Nephron (organoid): ENCODE measurements around the gene CDH4.

ENCODE experiments used
- H3K27ac Mint-ChIP-seq, 3 experiments: 2 replicates each; pipeline ENCODE4 v1.8.0; 2020; ENCODE audit warnings: mixed read lengths in 3 of 3, mild to moderate bottlenecking in 2 of 3, moderate library complexity in 1 of 3
- H3K27me3 Mint-ChIP-seq: 2 replicates; pipeline ENCODE4 v1.8.0; 2021; ENCODE audit warnings: low read depth, mild to moderate bottlenecking, moderate library complexity, mixed read lengths
- H3K36me3 Mint-ChIP-seq: 2 replicates; pipeline ENCODE4 v1.8.0; 2020; ENCODE audit warnings: low read depth, mixed read lengths
- H3K4me1 Mint-ChIP-seq: 2 replicates; pipeline ENCODE4 v1.8.0; 2020; ENCODE audit warnings: mixed read lengths
- H3K4me3 Mint-ChIP-seq, 3 experiments: 2 replicates each; pipeline ENCODE4 v1.8.0; 2020; ENCODE audit warnings: mild to moderate bottlenecking in 3 of 3, mixed read lengths in 3 of 3, moderate library complexity in 2 of 3
- H3K9me3 Mint-ChIP-seq: 2 replicates; pipeline ENCODE4 v1.8.0; 2020; ENCODE audit warnings: mixed read lengths
- TF ChIP-seq, protein P1 (sequence below), 3 experiments: fragments of 200-600 bp; sonication (generic); IDR thresholded peaks; one replicate each; pipeline ENCODE4 v1.5.0; 2021; ENCODE audit warnings: antibody characterized with exemption in 3 of 3; ENCODE audit not compliant: unreplicated experiment in 3 of 3

Gene CDH4

DNA sequence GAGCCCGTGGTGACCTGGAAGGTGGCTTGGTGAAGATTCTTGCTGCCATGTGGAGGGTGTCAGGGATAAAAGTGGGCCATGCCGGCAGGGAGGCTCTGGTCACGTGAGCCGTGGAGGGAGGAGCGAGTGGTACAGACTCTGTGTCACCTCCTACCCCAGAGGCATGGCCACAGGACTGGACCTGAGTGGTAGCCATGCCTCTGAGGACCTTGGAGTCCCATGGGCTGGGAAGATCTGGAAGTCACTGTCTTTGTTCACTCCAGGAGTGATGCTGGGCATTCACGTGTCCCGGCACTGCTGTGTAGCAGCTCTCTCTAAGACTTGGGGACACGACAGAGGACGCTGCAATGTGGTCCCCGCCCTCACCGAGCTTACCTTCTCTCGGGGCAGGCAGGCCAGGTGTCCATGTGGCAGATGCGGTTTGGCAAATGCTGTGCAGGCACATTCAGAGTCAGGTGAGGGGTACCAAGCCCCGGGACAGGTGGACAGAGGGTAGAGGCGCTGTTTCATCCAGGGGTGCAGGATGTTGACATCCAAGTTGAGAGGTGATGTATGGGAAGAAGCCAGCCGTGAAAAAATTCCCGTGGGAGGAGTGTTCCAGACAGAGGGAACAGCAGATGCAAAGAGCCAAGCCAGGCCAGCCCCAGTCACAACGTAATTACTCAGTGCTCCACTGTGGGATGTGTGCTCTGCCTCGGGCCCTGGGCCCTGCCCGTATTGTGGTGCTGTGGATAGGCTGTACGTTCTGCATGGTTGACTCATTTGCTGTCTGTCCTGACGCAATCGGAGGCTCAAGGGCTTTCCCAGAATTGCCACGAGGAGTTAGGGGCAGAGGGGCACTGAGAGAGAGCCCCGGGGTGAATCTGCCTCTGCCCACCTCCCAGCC, 505.9 kb downstream of the CDH4 start:
- Mint-ChIP-seq H3K27ac (no peak overlapping the region), H3K27me3 (peaks cover 32% of the 10 kb centered on the region), H3K9me3 (no peaks in the 10 kb centered on the region), H3K4me1 (peaks cover 5% of the 10 kb centered on the region), H3K4me3 (no peak overlapping the region), H3K36me3 (no peaks in the 10 kb centered on the region)
- TF ChIP-seq, protein P1, sequence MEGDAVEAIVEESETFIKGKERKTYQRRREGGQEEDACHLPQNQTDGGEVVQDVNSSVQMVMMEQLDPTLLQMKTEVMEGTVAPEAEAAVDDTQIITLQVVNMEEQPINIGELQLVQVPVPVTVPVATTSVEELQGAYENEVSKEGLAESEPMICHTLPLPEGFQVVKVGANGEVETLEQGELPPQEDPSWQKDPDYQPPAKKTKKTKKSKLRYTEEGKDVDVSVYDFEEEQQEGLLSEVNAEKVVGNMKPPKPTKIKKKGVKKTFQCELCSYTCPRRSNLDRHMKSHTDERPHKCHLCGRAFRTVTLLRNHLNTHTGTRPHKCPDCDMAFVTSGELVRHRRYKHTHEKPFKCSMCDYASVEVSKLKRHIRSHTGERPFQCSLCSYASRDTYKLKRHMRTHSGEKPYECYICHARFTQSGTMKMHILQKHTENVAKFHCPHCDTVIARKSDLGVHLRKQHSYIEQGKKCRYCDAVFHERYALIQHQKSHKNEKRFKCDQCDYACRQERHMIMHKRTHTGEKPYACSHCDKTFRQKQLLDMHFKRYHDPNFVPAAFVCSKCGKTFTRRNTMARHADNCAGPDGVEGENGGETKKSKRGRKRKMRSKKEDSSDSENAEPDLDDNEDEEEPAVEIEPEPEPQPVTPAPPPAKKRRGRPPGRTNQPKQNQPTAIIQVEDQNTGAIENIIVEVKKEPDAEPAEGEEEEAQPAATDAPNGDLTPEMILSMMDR (IDR thresholded peaks at IDR 0.05; ENCODE audit: unreplicated experiment in 3 of 3), result no peak

DNA sequence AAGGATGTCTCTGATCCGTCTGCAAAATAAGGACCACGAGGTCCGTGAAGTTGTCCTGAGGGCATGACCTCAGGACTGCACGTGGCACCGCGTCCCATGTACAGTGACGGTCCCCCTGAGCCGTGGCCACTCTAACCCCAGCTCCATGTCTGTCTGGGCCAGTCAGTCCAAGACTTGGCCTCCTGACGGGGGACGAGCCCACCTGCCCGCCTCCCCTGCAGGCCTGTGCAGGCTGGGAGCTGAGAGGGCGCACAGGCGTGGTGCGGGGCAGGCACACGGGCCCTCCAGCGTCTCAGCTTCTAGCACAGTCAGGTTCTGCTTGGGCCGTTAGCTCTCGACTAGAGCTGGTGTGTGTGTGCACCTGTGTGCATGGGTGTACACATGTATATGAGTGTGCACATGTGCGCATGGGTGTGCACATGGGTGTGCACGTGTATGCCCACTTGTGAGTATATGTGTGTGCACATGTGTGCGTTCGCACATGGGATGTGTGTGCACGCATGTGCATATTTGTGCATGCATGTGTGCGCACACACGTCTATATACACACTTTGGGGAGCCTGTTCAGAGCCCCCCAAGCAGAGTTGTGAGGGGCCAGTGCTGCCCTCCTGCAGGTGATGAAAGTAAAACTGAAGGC, 506.6 kb downstream of the CDH4 start:
- TF ChIP-seq, protein P1 (IDR thresholded peaks at IDR 0.05; ENCODE audit: unreplicated experiment in 3 of 3), result no peak

DNA sequence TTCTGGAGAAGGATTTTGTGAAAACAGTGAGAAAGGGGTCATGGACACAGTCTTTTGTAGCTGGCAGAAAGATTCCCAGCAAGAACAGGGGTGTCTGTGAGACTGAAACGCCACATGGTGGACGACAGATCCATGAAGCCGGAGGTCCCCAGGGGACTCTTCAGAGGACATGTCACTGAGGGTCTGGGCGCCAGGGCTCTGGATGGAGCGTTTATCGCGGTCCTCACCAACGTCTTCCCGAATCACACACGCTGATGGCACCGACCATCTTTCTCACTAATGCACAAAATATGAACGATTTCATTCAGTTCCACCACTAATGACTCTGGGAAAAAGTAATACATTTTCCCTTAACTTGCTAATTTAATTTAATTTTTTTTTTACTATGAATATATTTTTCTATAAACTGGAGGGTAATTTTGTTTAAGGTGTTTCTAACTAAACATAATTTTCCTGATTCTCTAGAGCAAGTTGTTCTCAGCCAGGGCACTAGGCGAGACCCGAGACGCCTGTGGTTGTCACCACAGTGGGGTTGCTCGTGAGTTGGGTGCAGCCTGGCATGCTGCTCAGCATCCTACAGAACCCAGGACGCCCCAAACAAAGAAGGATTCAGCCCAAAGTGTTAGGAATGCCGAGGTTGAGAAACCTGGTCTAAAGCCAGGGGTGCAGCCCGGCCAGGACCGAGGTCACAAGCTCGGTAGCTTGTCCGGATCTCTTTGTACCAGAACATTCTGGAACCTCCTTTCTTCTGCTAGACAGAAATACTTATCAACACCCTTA, 507.4 kb downstream of the CDH4 start:
- TF ChIP-seq, protein P1 (IDR thresholded peaks at IDR 0.05; ENCODE audit: unreplicated experiment in 3 of 3), result no peak
- Mint-ChIP-seq H3K4me1 (no peaks in the 10 kb centered on the region), H3K27me3 (peaks cover 41% of the 10 kb centered on the region), H3K4me3 (no peak overlapping the region), H3K36me3 (no peaks in the 10 kb centered on the region), H3K27ac (no peak overlapping the region), H3K9me3 (no peaks in the 10 kb centered on the region)

More for the DNA sequence above, 506.6 kb downstream of the CDH4 start:
- no peak overlapping the region for H3K4me3 Mint-ChIP-seq
- H3K36me3 Mint-ChIP-seq, result no peaks in the 10 kb centered on the region
- peaks cover 36% of the 10 kb centered on the region for H3K27me3 Mint-ChIP-seq
- no peaks in the 10 kb centered on the region for H3K9me3 Mint-ChIP-seq
- H3K27ac Mint-ChIP-seq, result no peak overlapping the region
- peaks cover 3% of the 10 kb centered on the region for H3K4me1 Mint-ChIP-seq

DNA sequence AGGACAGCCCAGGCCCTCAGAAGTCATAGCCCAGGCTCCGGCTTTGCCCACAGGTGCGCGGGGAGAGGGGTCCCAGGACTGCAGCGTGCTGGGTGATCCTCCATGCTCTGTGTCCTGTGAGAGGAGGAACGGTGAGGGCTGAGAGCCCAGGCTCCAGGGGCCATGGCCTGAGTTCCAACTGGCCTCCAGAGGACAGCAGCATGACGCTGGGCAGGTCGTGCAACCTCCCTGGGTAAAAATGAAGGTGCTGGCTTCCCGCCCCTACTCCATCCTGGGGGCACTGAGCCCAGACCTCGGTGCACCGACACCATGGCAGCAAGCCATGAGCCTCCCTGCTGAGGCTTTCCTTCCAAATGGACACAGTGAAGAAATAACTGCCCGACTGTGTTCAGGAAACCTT, 508.3 kb downstream of the CDH4 start:
- TF ChIP-seq, protein P1 (IDR thresholded peaks at IDR 0.05; ENCODE audit: unreplicated experiment in 3 of 3), result no peak
- H3K27ac Mint-ChIP-seq, result no peak overlapping the region
- no peak overlapping the region for H3K4me3 Mint-ChIP-seq
- no peaks in the 10 kb centered on the region for H3K4me1 Mint-ChIP-seq
- peaks cover 45% of the 10 kb centered on the region for H3K27me3 Mint-ChIP-seq
- no peaks in the 10 kb centered on the region for H3K36me3 Mint-ChIP-seq
- no peaks in the 10 kb centered on the region for H3K9me3 Mint-ChIP-seq

DNA sequence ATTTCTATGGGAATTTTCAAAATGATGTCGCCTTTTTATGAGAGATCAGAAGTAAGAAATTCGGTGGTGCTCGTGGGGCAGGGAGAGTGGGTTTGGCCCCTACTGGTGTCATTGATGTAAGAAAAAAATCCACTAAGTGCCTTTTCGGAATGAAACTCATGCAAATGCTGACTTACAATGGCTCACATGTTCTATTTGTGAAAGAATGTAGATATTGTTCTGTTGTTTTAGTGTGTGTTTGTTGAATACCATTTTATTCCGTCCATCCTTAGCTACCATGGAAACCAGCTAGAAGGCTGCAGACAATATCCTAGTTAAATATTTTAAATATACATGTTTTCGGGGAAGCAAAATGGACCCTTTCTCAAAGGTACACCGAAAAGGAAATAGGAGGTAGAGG, 508.7 kb downstream of the CDH4 start:
- Mint-ChIP-seq H3K27me3 (peaks cover 45% of the 10 kb centered on the region), H3K4me3 (no peak overlapping the region), H3K4me1 (no peaks in the 10 kb centered on the region), H3K9me3 (no peaks in the 10 kb centered on the region), H3K36me3 (no peaks in the 10 kb centered on the region), H3K27ac (no peak overlapping the region)
- TF ChIP-seq, protein P1 (IDR thresholded peaks at IDR 0.05; ENCODE audit: unreplicated experiment in 3 of 3), result no peak
